ENCODE measurements around the gene PRSS22.

- no peak for TF ChIP-seq POLR2AphosphoS5 (IDR thresholded peaks at IDR 0.05; ENCODE audit: low read depth, low read length)
- TF ChIP-seq TAF1 (IDR thresholded peaks at IDR 0.05; ENCODE audit: borderline replicate concordance, low read depth, low read length), result no peak
- TF ChIP-seq MXI1 (IDR thresholded peaks at IDR 0.05; ENCODE audit: low read depth, low read length), result no peak
- TF ChIP-seq ZBTB33 (IDR thresholded peaks at IDR 0.05; ENCODE audit: borderline replicate concordance, low read depth), result no peak
- TF ChIP-seq CTCF (IDR thresholded peaks at IDR 0.05), result no peak
- no peak for TF ChIP-seq RCOR1 (IDR thresholded peaks at IDR 0.05; ENCODE audit: low read length)
- no peak for TF ChIP-seq IRF3 (IDR thresholded peaks at IDR 0.05; ENCODE audit: low read depth, low read length)
These were observed 42.6 kb downstream of the PRSS22 start for GRCh38 chr16:2815299-2815771.

All from SK-N-SH (cell line).